WERI-Rb-1 (cell line): ENCODE measurements around the gene TEX36.

Experiments used
- DNase-seq: peaks from one replicate; pipeline ENCODE4 v3.0.0-alpha.2; 2020
- H3K27ac ChIP-seq: fragments of 250-450 bp; sonication (Bioruptor Pico); 2 replicates; pipeline ENCODE4 v1.5.1; 2020; ENCODE audit warnings: mild to moderate bottlenecking, moderate library complexity
- H3K27me3 ChIP-seq: fragments of 250-450 bp; sonication (Bioruptor Pico); 2 replicates; pipeline ENCODE4 v1.5.1; 2021; ENCODE audit warnings: mild to moderate bottlenecking, low read depth, moderate library complexity; ENCODE audit not compliant: insufficient read depth, severe bottlenecking
- H3K36me3 ChIP-seq: fragments of 250-450 bp; sonication (Bioruptor Pico); 2 replicates; pipeline ENCODE4 v1.5.1; 2020; ENCODE audit warnings: mild to moderate bottlenecking, moderate library complexity
- H3K4me3 ChIP-seq: 2 replicates; pipeline ENCODE4 v1.5.1; 2011; ENCODE audit warnings: low read depth, mild to moderate bottlenecking, control low read depth, low read length
- H3K9me3 ChIP-seq: fragments of 250-450 bp; sonication (Bioruptor Pico); 2 replicates; pipeline ENCODE4 v1.5.1; 2021; ENCODE audit warnings: mild to moderate bottlenecking, moderate library complexity; ENCODE audit not compliant: severe bottlenecking
- CTCF ChIP-seq: IDR thresholded peaks from 2 replicates; pipeline ENCODE4 v1.5.1; 2011; ENCODE audit warnings: low read depth, mild to moderate bottlenecking, control low read depth, inconsistent platforms, low read length

TEX36 gene

GRCh38 chr10:125641398-125641797 lies 41.6 kb downstream of the TEX36 start:
- no peak for DNase-seq
- no peak overlapping the region for H3K27ac ChIP-seq
- no peak for TF ChIP-seq CTCF

GRCh38 chr10:125640653-125641052 lies 42.3 kb downstream of the TEX36 start:
- no peak overlapping the region for H3K27ac ChIP-seq
- H3K4me3 ChIP-seq, result no peak overlapping the region
- H3K9me3 ChIP-seq, result no peaks in the 10 kb centered on the region
- no peak for DNase-seq
- no peaks in the 10 kb centered on the region for H3K36me3 ChIP-seq
- H3K27me3 ChIP-seq, result peaks cover 18% of the 10 kb centered on the region
- TF ChIP-seq CTCF, result no peak

More at GRCh38 chr10:125641398-125641797, 41.6 kb downstream of the TEX36 start:
- H3K9me3 ChIP-seq, result no peaks in the 10 kb centered on the region
- H3K36me3 ChIP-seq, result no peaks in the 10 kb centered on the region
- H3K4me3 ChIP-seq, result no peak overlapping the region
- H3K27me3 ChIP-seq, result peaks cover 18% of the 10 kb centered on the region

- H3K4me3 ChIP-seq, result no peak overlapping the region
- no peak for TF ChIP-seq CTCF
- no peak for DNase-seq
- no peaks in the 10 kb centered on the region for H3K9me3 ChIP-seq
- H3K27ac ChIP-seq, result no peak overlapping the region
- H3K27me3 ChIP-seq, result peaks cover 18% of the 10 kb centered on the region
- no peaks in the 10 kb centered on the region for H3K36me3 ChIP-seq
Measured at GRCh38 chr10:125639846-125640245, 43.1 kb downstream of the TEX36 start.

- DNase-seq, result no peak
- H3K36me3 ChIP-seq, result no peaks in the 10 kb centered on the region
- no peak overlapping the region for H3K27ac ChIP-seq
- H3K9me3 ChIP-seq, result no peaks in the 10 kb centered on the region
- peaks cover 13% of the 10 kb centered on the region for H3K27me3 ChIP-seq
- no peak for TF ChIP-seq CTCF
- H3K4me3 ChIP-seq, result no peak overlapping the region
Measured at GRCh38 chr10:125638555-125638954, 44.4 kb downstream of the TEX36 start.

GRCh38 chr10:125637496-125637895 lies 45.5 kb downstream of the TEX36 start:
- Histone ChIP-seq H3K9me3 (no peaks in the 10 kb centered on the region), H3K36me3 (no peaks in the 10 kb centered on the region), H3K27ac (no peak overlapping the region), H3K27me3 (peaks cover 20% of the 10 kb centered on the region), H3K4me3 (no peak overlapping the region)
- no peak for TF ChIP-seq CTCF
- no peak for DNase-seq

- Histone ChIP-seq H3K27ac (no peak overlapping the region), H3K4me3 (no peak overlapping the region)
- TF ChIP-seq CTCF, result no peak
Measured at GRCh38 chr10:125634606-125635005, 48.4 kb downstream of the TEX36 start.

More at GRCh38 chr10:125634606-125635005, 48.4 kb downstream of the TEX36 start:
- DNase-seq, result no peak
- Histone ChIP-seq H3K36me3 (no peaks in the 10 kb centered on the region), H3K27me3 (peaks cover 21% of the 10 kb centered on the region), H3K9me3 (no peaks in the 10 kb centered on the region)
